Measurements from ENCODE around the gene FAM78A.
A peak's percentile ranks its signal among the peaks of the same experiment; 100 is the strongest.
"Not testable (repeated sequence)": the region's sequence is repeated elsewhere in the genome, so short reads cannot be mapped to it uniquely, and the experiment has no call there.

The FAM78A gene

GRCh38 chr9:131214876-131215275 is 61.4 kb downstream of the FAM78A start:
- no peaks in the 10 kb centered on the region; a peak in 1 of 22 replicates for H4K20me1 ChIP-seq
- H3K9me3 ChIP-seq (replicated peaks in 1 of 11): peaks cover 28 to 32% (median 30%) of the 10 kb centered on the region in 11 experiments
- H3K4me3 ChIP-seq: no peak overlapping the region
- peaks cover 43 to 94% (median 82%) of the 10 kb centered on the region in 11 experiments for H3K36me3 ChIP-seq
- H3K27me3 ChIP-seq: no peaks in the 10 kb centered on the region
- no peak overlapping the region for H3K9ac ChIP-seq
- peak overlapping the region in 3 of 11 experiments; percentile 32 to 63 (median 47); a peak in 6 of 22 replicates for H3K4me2 ChIP-seq
- peaks cover 0 to 27% (median 0%) of the 10 kb centered on the region in 10 experiments; a peak in 6 of 20 replicates for H3K4me1 ChIP-seq
- no peak for TF ChIP-seq Cebpa-rat (IDR thresholded peaks at IDR 0.05)
- no peak overlapping the region for H3K27ac ChIP-seq

- H3K4me3 ChIP-seq: no peak overlapping the region
- H3K36me3 ChIP-seq: peaks cover 43 to 94% (median 82%) of the 10 kb centered on the region in 11 experiments
- H3K9ac ChIP-seq: no peak overlapping the region
- no peak for TF ChIP-seq Cebpa-rat (IDR thresholded peaks at IDR 0.05)
- peaks cover 29 to 37% (median 35%) of the 10 kb centered on the region in 11 experiments for H3K9me3 ChIP-seq (replicated peaks in 1 of 11)
- no peaks in the 10 kb centered on the region; a peak in 1 of 22 replicates for H4K20me1 ChIP-seq
- peaks cover 0 to 27% (median 0%) of the 10 kb centered on the region in 10 experiments; a peak in 6 of 20 replicates for H3K4me1 ChIP-seq
- no peaks in the 10 kb centered on the region for H3K27me3 ChIP-seq
- no peak overlapping the region for H3K27ac ChIP-seq
- H3K4me2 ChIP-seq: peak overlapping the region in 3 of 11 experiments; percentile 32 to 63 (median 47); a peak in 6 of 22 replicates
Observed at GRCh38 chr9:131214286-131214856, 61.9 kb downstream of the FAM78A start.

GRCh38 chr9:131211920-131212319 is 64.4 kb downstream of the FAM78A start:
- not testable (repeated sequence) for H3K27ac ChIP-seq, H3K4me3 ChIP-seq, H3K27me3 ChIP-seq, H3K9ac ChIP-seq, H4K20me1 ChIP-seq, H3K4me2 ChIP-seq
- H3K4me1 ChIP-seq: peaks cover 0 to 31% (median 9%) of the 10 kb centered on the region in 10 experiments; a peak in 14 of 20 replicates
- H3K36me3 ChIP-seq: peaks cover 46 to 99% (median 85%) of the 10 kb centered on the region in 11 experiments
- peaks cover 29 to 49% (median 39%) of the 10 kb centered on the region in 11 experiments for H3K9me3 ChIP-seq (replicated peaks in 1 of 11)

Data from BLaER1 treated with 17β-estradiol and CSF1 and Interleukin-3, amounts not matched to agents 10 nM and 100 nM (cell line).